Activated effector memory CD4-positive, alpha-beta T cell treated with Interleukin-2 at 50 U/mL for 16 hours (primary cell): ENCODE results near the gene TMCO4.
"Not testable (repeated sequence)": the region's sequence is repeated elsewhere in the genome, so short reads cannot be mapped to it uniquely, and the experiment has no call there.

Source experiments
- DNase-seq: peaks from one replicate; pipeline ENCODE4 v3.0.0-alpha.2; 2020

Gene TMCO4

GRCh38 chr1:19812875-19813642, 13.3 kb upstream of the TMCO4 start:
- no peak for DNase-seq

- peak; percentile 20 for DNase-seq
Measured at GRCh38 chr1:19811206-19811851, 11.6 kb upstream of the TMCO4 start.

- no peak for DNase-seq
Measured at GRCh38 chr1:19809044-19809750, 9.5 kb upstream of the TMCO4 start.

GRCh38 chr1:19808351-19808750, 8.6 kb upstream of the TMCO4 start:
- DNase-seq: no peak

- DNase-seq: no peak
Measured at GRCh38 chr1:19804831-19805251, 5.1 kb upstream of the TMCO4 start.

GRCh38 chr1:19802269-19802668, 2.6 kb upstream of the TMCO4 start:
- DNase-seq: no peak

- peak; percentile 42 for DNase-seq
Measured at GRCh38 chr1:19800076-19800804, 524 bp upstream of the TMCO4 start.

GRCh38 chr1:19798486-19799229, 1.1 kb downstream of the TMCO4 start:
- no peak for DNase-seq

- no peak for DNase-seq
Measured at GRCh38 chr1:19797827-19798226, 1.9 kb downstream of the TMCO4 start.

GRCh38 chr1:19794583-19794982, 5.1 kb downstream of the TMCO4 start:
- no peak for DNase-seq

GRCh38 chr1:19793360-19794046, 6.2 kb downstream of the TMCO4 start:
- DNase-seq: no peak

GRCh38 chr1:19792237-19793002, 7.3 kb downstream of the TMCO4 start:
- DNase-seq: no peak

- DNase-seq: not testable (repeated sequence)
Measured at GRCh38 chr1:19790061-19790975, 9.4 kb downstream of the TMCO4 start.

- no peak for DNase-seq
Measured at GRCh38 chr1:19786988-19787423, 12.7 kb downstream of the TMCO4 start.

- DNase-seq: no peak
Measured at GRCh38 chr1:19785660-19786059, 14.1 kb downstream of the TMCO4 start.

GRCh38 chr1:19780267-19780877, 19.3 kb downstream of the TMCO4 start:
- DNase-seq: no peak

- DNase-seq: no peak
Measured at GRCh38 chr1:19776933-19777332, 22.8 kb downstream of the TMCO4 start.

- no peak for DNase-seq
Measured at GRCh38 chr1:19776287-19776686, 23.4 kb downstream of the TMCO4 start.

GRCh38 chr1:19775831-19776230, 23.9 kb downstream of the TMCO4 start:
- DNase-seq: no peak
